HepG2 (cell line): ENCODE data around the gene ANKS1B. TPM values are rescaled to one million over a fixed set of nuclear protein-coding genes. Genes with fewer than 3 reads are reported as not detected.

ENCODE experiments used
- ATAC-seq: fragments of 200-7000 bp; cut with Tn5 transposase; 3 replicates; pipeline ENCODE4 v1.9.1; 2020; ENCODE audit warnings: mild to moderate bottlenecking, moderate library complexity
- BruUV-seq: library from RNA; stranded (reverse); fragments of 400-500 nt; replicated peaks from 2 replicates; lab custom pipeline; 2021; lab: Mats Ljungman, UMichigan
- CTCF ChIA-PET: fragments of 300-600 bp; formaldehyde crosslinking; extraction: SDS; loops from one replicate; lab custom pipeline; 2021; ENCODE audit warnings: low total read pairs, inconsistent platforms, low intra/inter-chr PET ratio; lab: Yijun Ruan, JAX
- POLR2A ChIA-PET: fragments of 350-600 bp; sonication (Branson Sonifier 250); formaldehyde crosslinking; loops from one replicate; lab custom pipeline; 2020; ENCODE audit warnings: antibody characterized with exemption, inconsistent platforms; lab: Yijun Ruan, JAX
- DNase-seq: peaks from one replicate; pipeline ENCODE4 v3.0.0-alpha.2; 2015; ENCODE audit warnings: low spot score
- FAIRE-seq: peaks from 3 replicates; lab custom pipeline; 2011; peaks lifted over from hg19 to GRCh38; lab: Jason Lieb, UNC
- H2AFZ ChIP-seq: one replicate; pipeline ENCODE4 v1.6.1; 2011; ENCODE audit warnings: low read length, inconsistent platforms
- H3K27ac ChIP-seq: fragments of 300-600 bp; 3 replicates; pipeline ENCODE4 v1.8.0; 2011; ENCODE audit warnings: mixed run types, mild to moderate bottlenecking, mixed read lengths, low read length, inconsistent platforms; ENCODE audit not compliant: insufficient read depth; ENCODE audit errors: extremely low read length
- H3K27me3 ChIP-seq, 2 experiments: fragments of 200-600 bp in 1 of 2; 2 replicates in 1 of 2; 3 replicates in 1 of 2; pipeline versions ENCODE4 v1.6.0 to v1.8.0; 2011; ENCODE audit warnings: low read length in 2 of 2, mild to moderate bottlenecking in 2 of 2, moderate library complexity in 2 of 2, inconsistent platforms in 1 of 2; ENCODE audit not compliant: insufficient read depth in 2 of 2, control insufficient read depth in 1 of 2
- H3K36me3 ChIP-seq, 2 experiments: fragments of 200-600 bp in 1 of 2; replicated peaks in 1 of 2; 2 replicates in 1 of 2; 3 replicates in 1 of 2; pipeline versions ENCODE4 v1.5.1 to v1.8.0; 2011; ENCODE audit warnings: low read length in 2 of 2, inconsistent platforms in 1 of 2; ENCODE audit not compliant: insufficient read depth in 2 of 2, control insufficient read depth in 1 of 2
- H3K4me1 ChIP-seq: 2 replicates; pipeline ENCODE4 v1.5.1; 2012; ENCODE audit warnings: low read length, inconsistent platforms; ENCODE audit not compliant: insufficient read depth
- H3K4me2 ChIP-seq: 2 replicates; pipeline ENCODE4 v1.6.0; 2011; ENCODE audit warnings: low read depth, low read length, inconsistent platforms
- H3K4me3 ChIP-seq, 3 experiments: fragments of 200-600 bp in 1 of 3; sonication (generic), shearing (Covaris generic) in 1 of 3; replicated peaks in 1 of 3; 2 replicates each; pipeline ENCODE4 v1.5.1; 2011 to 2016; ENCODE audit warnings: low read length in 3 of 3, inconsistent platforms in 2 of 3, low read depth in 2 of 3, mild to moderate bottlenecking in 2 of 3, control low read depth in 1 of 3, mixed read lengths in 1 of 3; ENCODE audit not compliant: insufficient read depth in 1 of 3
- H3K79me2 ChIP-seq: one replicate; pipeline ENCODE4 v1.6.1; 2011; ENCODE audit warnings: low read length, inconsistent platforms; ENCODE audit not compliant: insufficient read depth
- H3K9ac ChIP-seq: 2 replicates; pipeline ENCODE4 v1.6.0; 2011; ENCODE audit warnings: mild to moderate bottlenecking, low read depth, low read length, inconsistent platforms; ENCODE audit not compliant: insufficient read depth
- H3K9me3 ChIP-seq: 2 replicates; pipeline ENCODE4 v1.5.1; 2012; ENCODE audit warnings: mild to moderate bottlenecking, low read length
- H4K20me1 ChIP-seq: 2 replicates; pipeline ENCODE4 v1.6.0; 2011; ENCODE audit warnings: inconsistent platforms, mild to moderate bottlenecking, low read length, moderate library complexity; ENCODE audit not compliant: insufficient read depth
- BCL6 ChIP-seq: IDR thresholded peaks from 2 replicates; pipeline ENCODE4 v1.6.1; 2016; ENCODE audit warnings: missing genetic modification reagents, missing compliant biosample characterization
- CENPT ChIP-seq: sonication (generic); formaldehyde crosslinking; IDR thresholded peaks from 2 replicates; pipeline ENCODE4 v1.8.0; 2022; ENCODE audit warnings: low read depth, mild to moderate bottlenecking, moderate library complexity, missing genetic modification reagents
- DMAP1 ChIP-seq: IDR thresholded peaks from 2 replicates; pipeline ENCODE4 v1.6.1; 2016
- KLF6 ChIP-seq: IDR thresholded peaks from 2 replicates; pipeline ENCODE4 v1.8.0; 2016; ENCODE audit warnings: missing biosample characterization, missing genetic modification reagents
- MXI1 ChIP-seq: IDR thresholded peaks from 3 replicates; pipeline ENCODE4 v1.6.1; 2012; ENCODE audit warnings: low read depth, low read length, inconsistent platforms, borderline replicate concordance
- NR2F2 ChIP-seq: IDR thresholded peaks from 2 replicates; pipeline ENCODE4 v1.6.1; 2012; ENCODE audit warnings: low read depth, inconsistent platforms, borderline replicate concordance
- PHF5A ChIP-seq: IDR thresholded peaks from one replicate; pipeline ENCODE4 v1.6.1; 2018; ENCODE audit warnings: low read depth, missing genetic modification reagents; ENCODE audit not compliant: unreplicated experiment
- RXRB ChIP-seq: IDR thresholded peaks from 2 replicates; pipeline ENCODE4 v1.6.1; 2016; ENCODE audit warnings: borderline replicate concordance, missing genetic modification reagents, missing compliant biosample characterization
- ZFP90 ChIP-seq: sonication (generic); formaldehyde crosslinking; IDR thresholded peaks from 2 replicates; pipeline ENCODE4 v1.8.0; 2022; ENCODE audit warnings: missing genetic modification reagents, mild to moderate bottlenecking, inconsistent platforms, borderline replicate concordance
- ZNF614 ChIP-seq: IDR thresholded peaks from 2 replicates; pipeline ENCODE4 v1.6.1; 2018; ENCODE audit warnings: missing biosample characterization, missing genetic modification reagents, inconsistent platforms, borderline replicate concordance
- WGBS: methylation state at CpG from one replicate; pipeline ENCODE4 v1.1.6; 2017; ENCODE audit warnings: low lambda C conversion rate; 5-methylcytosine and 5-hydroxymethylcytosine counted together
- in situ Hi-C: cut with HindIII; loops from 2 replicates; pipeline ENCODE4 v1.10.0; 2017; ENCODE audit warnings: low pct_unique_long_range_greater_than_20kb; ENCODE audit not compliant: extremely low pct_ligation_motif_present
- intact Hi-C: fragments of 100-400 bp; cut with micrococcal nuclease; formaldehyde crosslinking; loops from one replicate; pipeline ENCODE4 v1.10.0; 2022; ENCODE audit not compliant: unreplicated experiment
- polyA plus RNA-seq, 8 experiments: library from polyadenylated mRNA; depleted of rRNA in 3 of 8; stranded (reverse) in 7 of 8; unstranded in 1 of 8; fragments of >200 nt; fragmentation: Illumina TruSeq in 4 of 8; extraction: Trizol in 4 of 8; gene quantifications; 2 replicates each; pipeline versions ENCODE4 v1.2.1 to v1.2.3, GENCODE V29; 2011 to 2016; ENCODE audit warnings: low read depth in 4 of 8, missing spikeins in 1 of 8, mixed read lengths in 1 of 8; ENCODE audit not compliant: insufficient read depth in 1 of 8
- total RNA-seq, 5 experiments: library from RNA; depleted of rRNA; stranded (reverse); fragments of >200 nt; fragmentation: Illumina TruSeq; extraction: Trizol; gene quantifications; 2 replicates each; pipeline ENCODE4 v1.2.3, GENCODE V29; 2016; ENCODE audit warnings: low read depth in 1 of 5
- TF ChIP-seq, protein P1 (sequence below): sonication (generic); formaldehyde crosslinking; IDR thresholded peaks from 2 replicates; pipeline ENCODE4 v1.8.0; 2022; ENCODE audit warnings: missing genetic modification reagents, mild to moderate bottlenecking, moderate library complexity, borderline replicate concordance

Gene ANKS1B
- total and polyA plus RNA-seq, 2 of the 13 experiments (the other 11 are each of a cell fraction or from before 2014, with no cell fraction given) = 0.15 TPM; not detected in 1

GRCh38 chr12:100027671-100028070 is 42.9 kb upstream of the ANKS1B start:
- FAIRE-seq (no peak), ATAC-seq (no peak), DNase-seq (no peak)
- 55% methylated on average over 3 of the region's 3 CpGs for WGBS
- Histone ChIP-seq H3K27me3 (no peaks in the 10 kb centered on the region), H3K36me3 (no peaks in the 10 kb centered on the region), H3K4me3 (no peak overlapping the region), H3K79me2 (no peaks in the 10 kb centered on the region), H4K20me1 (no peaks in the 10 kb centered on the region), H2AFZ (no peak overlapping the region), H3K4me1 (no peaks in the 10 kb centered on the region), H3K9ac (no peak overlapping the region), H3K9me3 (no peaks in the 10 kb centered on the region), H3K27ac (no peak overlapping the region), H3K4me2 (no peak overlapping the region)
- in situ Hi-C loops = no loop called here
- ChIA-PET POLR2A (no interaction called here), CTCF (no interaction called here)
- no TSS peak for BruUV-seq
- intact Hi-C loops = no loop called here
- TF ChIP-seq DMAP1 (CRISPR knock-in tag) (no peak), PHF5A (no peak), ZFP90 (CRISPR knock-in tag) (no peak), RXRB (CRISPR knock-in tag) (no peak), KLF6 (CRISPR knock-in tag) (no peak), ZNF614 (no peak), NR2F2 (no peak), BCL6 (CRISPR knock-in tag) (no peak), MXI1 (no peak), CENPT (CRISPR knock-in tag) (no peak)
- TF ChIP-seq, protein P1, sequence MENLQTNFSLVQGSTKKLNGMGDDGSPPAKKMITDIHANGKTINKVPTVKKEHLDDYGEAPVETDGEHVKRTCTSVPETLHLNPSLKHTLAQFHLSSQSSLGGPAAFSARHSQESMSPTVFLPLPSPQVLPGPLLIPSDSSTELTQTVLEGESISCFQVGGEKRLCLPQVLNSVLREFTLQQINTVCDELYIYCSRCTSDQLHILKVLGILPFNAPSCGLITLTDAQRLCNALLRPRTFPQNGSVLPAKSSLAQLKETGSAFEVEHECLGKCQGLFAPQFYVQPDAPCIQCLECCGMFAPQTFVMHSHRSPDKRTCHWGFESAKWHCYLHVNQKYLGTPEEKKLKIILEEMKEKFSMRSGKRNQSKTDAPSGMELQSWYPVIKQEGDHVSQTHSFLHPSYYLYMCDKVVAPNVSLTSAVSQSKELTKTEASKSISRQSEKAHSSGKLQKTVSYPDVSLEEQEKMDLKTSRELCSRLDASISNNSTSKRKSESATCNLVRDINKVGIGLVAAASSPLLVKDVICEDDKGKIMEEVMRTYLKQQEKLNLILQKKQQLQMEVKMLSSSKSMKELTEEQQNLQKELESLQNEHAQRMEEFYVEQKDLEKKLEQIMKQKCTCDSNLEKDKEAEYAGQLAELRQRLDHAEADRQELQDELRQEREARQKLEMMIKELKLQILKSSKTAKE (CRISPR knock-in tag) = no peak
